Inferior parietal cortex (tissue), 1 donor: ENCODE data around the gene MTERF1.

Experiments
- DNase-seq: peaks from one replicate; pipeline ENCODE4 v3.0.0-alpha.2; 2016; ENCODE audit errors: extremely low spot score

Gene MTERF1

GRCh38 chr7:91835826-91836368 lies 44.6 kb downstream of the MTERF1 start:
- DNase-seq = no peak

GRCh38 chr7:91835091-91835825 lies 45.2 kb downstream of the MTERF1 start:
- no peak for DNase-seq

- no peak for DNase-seq
These were observed 47.9 kb downstream of the MTERF1 start for GRCh38 chr7:91832493-91833045.

DNA sequence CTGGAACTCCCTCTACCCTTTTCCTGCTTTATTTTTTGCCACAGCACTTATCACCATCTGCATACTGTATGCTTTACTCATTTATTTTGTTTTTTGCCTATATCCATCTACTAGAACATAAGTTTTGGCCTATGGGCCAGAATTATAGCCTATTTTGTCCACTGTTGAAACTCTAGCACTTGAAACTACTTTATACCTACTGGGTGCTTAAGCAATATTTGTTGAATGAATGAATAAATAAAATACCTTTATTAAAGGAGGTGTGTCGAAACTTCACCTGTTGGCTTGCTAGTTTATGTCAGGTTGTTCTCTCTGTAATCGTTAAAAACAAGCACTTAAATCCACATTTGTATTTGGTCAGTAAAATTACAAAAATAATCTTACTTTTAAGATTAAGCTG lies 53.3 kb downstream of the MTERF1 start:
- no peak for DNase-seq

GRCh38 chr7:91826377-91826776 lies 54.1 kb downstream of the MTERF1 start:
- DNase-seq = no peak

DNA sequence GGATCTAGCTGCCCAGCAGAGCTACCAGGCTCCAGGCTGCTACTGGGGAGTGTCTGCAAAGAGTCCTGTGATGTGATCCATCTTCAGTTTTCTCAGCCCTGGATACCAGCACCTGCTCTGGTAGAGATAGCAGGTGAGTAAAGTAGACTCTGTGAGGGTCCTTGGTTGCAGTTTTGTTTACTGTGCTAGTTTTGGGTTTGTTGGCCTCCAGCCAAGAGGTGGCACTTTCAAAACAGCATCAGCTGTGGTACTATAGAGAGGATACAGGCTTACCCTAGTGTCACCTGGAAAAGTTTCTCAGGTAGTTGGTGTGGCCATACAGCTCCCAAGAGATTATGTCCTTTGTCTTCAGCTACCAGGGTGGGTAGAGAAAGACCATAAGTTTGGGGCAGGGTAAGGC lies 56.3 kb downstream of the MTERF1 start:
- DNase-seq = no peak
